NCI-H524 treated with DMSO at 0.1 percent for 48 hours (cell line): Measurements from ENCODE around the gene TAF11L5.
"Not testable (repeated sequence)": the region's sequence is repeated elsewhere in the genome, so short reads cannot be mapped to it uniquely, and the experiment has no call there.

ENCODE experiments used
- DNase-seq: peaks from one replicate; lab custom pipeline; 2025; lab: John Stamatoyannopoulos, UW

TAF11L5 gene

DNA sequence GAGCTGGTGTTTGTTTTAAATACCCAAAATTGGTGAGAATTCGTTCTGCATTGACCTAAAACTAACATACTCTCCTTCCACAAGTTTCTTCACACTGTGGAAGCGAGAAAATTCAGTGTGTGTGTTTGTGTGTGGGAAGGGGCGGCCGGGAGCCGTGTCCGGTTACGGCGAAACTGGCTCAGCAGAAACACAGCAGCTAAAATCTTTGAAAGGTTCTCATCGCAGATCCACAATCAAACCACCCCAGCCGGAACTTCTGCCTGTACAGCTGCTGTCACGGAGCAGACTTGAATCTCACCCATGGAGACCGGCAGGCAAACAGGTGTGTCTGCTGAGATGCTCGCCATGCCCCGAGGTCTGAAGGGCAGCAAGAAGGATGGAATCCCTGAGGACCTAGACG, at the start of gene TAF11L5:
Gene TAF11L5, plus strand, starts transcription at position 301 of the 400 bp plus-strand sequence.
- not testable (repeated sequence) for DNase-seq

DNA sequence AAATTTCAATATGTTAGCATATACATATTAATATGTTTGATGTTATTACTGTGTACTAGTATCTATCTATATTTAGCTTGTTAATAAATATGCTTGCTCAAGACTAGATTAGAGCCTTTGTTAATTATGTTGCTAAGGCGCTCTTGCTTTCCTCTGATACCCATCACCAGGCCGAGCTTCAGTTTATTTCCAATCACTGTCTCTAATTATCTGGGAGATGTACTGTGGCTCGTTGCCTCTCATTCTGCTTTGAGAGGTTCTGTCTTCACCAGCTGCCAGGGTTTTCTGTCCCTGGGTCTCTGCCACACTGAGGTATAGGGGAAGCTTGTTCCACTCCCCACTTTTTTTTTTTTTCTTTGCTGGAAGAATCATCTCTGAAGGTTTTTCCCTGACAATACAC, 48.0 kb upstream of the TAF11L5 start:
- DNase-seq = peak; percentile 29

DNA sequence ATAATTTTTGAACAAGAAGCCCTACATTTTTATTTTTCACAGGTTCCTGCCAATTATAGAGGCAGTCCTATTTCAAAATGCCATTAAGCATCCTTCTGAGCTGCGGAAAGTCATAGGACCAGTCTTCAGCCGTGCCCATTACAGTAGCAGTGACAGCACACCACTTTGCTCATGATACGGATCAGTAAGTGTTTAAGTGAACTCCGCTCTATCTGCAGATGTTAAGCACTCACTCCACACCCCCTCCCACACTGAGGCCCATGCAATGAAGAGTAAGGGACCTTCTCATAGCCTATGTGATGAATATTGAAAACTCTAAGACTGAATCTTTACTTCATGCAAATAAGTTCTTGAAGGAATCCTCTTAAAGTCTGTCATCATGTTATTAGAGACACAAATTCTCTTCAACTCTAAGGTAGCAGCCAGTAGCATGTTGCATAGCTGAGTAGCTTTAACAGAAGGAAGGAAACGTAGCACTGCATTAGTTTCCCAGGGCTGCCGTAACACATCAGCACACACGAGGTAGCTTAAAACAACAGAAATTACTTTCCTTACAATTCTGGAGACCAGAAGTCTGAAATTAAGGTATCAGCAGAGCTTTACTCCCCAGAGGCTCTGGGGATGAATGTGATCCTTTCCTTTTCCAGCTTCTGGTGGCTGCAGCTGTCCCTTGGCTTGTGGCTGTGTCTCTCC, 47.3 kb upstream of the TAF11L5 start:
- peak; percentile 30 for DNase-seq

DNA sequence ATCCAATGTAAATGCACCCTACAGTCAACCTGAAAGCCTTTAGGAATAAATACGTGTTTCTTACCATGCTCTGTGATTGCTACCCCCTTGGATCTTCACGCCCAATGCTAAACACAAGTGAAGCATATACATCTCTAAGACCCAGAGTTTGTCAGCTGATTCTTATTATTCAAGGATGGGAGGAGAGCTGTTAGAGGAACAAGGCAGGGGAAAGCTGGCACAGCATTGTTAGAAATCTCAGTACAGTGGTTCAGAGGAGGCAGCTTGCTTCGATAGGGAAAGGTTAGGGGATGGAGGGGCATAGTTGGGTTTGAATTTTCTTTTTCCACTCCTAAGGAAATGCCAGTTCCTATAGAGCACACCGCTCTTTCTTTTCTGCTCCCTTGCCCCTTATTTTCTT, 43.7 kb upstream of the TAF11L5 start:
- no peak for DNase-seq

DNA sequence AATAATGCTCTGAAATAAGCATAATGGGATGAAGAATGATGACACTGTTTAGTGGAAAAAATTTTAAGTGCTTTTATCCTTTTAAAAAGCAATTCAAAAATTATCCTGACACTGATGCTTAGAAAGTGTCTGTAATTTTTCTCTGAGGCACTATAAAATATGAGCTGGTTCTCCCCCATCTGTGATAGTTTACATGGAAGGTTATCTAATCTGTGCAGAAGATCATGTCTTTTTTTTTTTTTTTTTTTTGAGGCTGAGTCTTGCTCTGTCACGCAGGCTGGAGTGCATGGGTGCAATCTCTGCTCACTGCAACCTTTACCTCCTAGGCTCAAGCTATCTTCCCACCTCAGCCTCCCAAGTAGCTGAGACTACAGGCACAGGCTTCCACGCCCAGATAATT, 42.2 kb upstream of the TAF11L5 start:
- DNase-seq = no peak

DNA sequence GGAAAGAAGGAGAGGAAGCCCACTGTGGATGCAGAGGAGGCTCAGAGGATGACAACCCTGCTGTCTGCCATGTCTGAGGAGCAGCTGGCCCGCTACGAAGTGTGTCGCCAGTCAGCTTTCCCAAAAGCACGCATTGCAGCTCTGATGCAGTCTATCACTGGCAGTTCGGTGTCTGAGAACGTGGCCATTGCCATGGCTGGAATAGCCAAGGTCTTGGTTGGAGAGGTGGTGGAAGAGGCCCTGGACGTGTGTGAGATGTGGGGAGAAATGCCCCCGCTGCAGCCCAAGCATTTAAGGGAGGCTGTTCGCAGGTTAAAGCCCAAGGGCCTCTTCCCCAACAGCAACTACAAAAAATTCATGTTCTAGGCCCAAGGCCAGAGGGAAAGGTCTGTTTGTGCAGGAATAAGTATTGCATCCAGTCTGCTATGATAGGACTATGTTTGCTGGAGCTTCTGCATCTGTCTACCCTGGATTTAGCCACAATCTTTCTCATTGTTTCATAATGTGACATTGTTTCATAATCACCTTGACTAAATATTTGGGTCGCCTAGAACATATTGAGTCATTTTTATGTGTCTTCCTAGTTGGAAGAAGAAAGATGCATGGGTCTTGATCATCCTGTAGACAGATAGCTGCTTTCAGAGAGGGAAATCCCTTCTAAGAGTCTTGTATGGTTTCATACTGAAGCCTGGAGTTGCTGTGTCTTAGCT, 38.4 kb upstream of the TAF11L5 start:
- DNase-seq = not testable (repeated sequence)

DNA sequence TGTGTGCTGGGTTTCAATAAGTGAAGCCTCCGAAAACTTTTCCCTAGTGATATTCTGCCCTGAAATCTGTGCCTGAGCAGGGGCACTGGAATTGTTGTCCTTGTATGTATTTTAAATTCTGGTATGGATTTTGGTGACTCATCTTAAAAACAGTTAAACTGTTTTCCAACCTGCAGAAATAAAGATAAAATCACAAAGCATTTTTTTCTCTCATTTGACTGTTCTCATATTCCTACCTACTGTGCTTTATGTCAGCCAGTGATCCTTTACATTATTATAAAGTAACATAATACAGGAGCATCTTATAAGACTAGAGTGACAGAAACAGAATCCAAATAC, 37.9 kb upstream of the TAF11L5 start:
- DNase-seq = no peak

DNA sequence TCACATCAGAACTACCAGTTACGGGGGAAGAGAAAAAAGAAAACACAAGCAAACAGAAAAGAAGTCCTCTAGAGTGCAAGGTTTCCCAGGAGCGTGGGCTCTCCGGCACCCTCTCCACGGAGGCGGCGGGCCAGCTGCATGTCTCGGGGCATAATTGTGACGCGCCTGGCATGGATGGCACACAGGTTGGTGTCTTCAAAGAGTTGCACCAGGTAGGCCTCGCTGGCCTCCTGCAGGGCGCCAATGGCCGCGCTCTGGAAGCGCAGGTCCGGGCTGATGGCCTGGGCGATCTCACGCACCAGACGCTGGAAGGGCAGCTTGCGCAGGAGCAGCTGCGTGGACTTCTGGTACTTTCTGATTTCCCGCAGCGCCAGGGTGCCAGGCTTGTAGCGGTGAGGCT, 33.8 kb upstream of the TAF11L5 start:
- DNase-seq = not testable (repeated sequence)

DNA sequence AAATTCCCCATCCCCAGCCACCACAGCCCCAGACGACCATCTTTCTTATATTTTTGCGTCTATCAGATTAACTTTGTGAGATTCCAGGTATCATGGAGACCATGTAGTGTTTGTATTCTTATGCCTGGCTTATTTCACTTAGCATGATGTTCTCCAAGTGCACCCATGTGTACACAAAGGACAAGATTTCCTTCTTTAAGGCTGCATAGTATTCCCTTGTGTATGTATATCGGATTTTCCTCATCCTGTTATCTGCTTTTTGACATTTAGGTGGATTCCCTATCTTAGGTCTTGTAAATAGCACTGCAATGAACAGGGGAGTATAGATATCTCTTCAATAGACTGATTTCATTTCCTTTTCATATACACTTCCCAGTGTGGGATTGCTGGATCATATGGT, 32.3 kb upstream of the TAF11L5 start:
- DNase-seq = no peak

DNA sequence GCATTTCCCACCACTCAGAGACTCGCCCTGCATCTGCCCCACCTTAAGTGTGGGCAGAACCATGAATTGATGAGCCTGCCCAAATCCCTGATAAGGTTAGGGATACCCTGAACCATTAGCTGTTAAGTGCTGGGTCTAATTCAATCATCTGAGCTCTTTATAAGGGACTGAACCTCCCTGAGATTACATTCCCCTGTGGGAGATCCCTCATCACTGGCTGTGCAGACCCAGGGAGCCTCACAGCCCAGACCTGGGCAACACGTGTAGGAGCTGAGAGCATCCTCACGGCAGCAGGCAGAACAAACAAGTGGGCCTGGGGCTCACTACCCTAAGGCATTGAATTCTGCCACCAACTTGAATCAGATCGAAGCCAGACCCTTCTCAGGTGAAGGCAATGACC, 27.6 kb upstream of the TAF11L5 start:
- DNase-seq = no peak

DNA sequence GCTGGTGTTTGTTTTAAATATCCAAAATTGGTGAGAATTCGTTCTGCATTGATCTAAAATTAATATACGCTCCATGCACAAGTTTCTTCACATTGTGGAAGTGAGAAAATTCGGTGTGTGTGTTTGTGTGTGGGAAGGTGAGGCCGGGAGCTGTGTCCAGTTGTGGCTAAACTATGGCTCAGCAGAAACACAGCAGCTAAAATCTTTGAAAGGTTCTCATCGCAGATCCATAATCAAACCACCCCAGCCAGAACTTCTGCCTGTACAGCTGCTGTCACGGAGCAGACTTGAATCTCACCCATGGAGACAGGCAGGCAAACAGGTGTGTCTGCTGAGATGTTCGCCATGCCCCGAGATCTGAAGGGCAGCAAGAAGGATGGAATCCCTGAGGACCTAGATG, 27.1 kb upstream of the TAF11L5 start, which contains the start of gene TAF11L2:
Gene TAF11L2, plus strand, starts transcription at position 301 of the 400 bp plus-strand sequence.
- not testable (repeated sequence) for DNase-seq

DNA sequence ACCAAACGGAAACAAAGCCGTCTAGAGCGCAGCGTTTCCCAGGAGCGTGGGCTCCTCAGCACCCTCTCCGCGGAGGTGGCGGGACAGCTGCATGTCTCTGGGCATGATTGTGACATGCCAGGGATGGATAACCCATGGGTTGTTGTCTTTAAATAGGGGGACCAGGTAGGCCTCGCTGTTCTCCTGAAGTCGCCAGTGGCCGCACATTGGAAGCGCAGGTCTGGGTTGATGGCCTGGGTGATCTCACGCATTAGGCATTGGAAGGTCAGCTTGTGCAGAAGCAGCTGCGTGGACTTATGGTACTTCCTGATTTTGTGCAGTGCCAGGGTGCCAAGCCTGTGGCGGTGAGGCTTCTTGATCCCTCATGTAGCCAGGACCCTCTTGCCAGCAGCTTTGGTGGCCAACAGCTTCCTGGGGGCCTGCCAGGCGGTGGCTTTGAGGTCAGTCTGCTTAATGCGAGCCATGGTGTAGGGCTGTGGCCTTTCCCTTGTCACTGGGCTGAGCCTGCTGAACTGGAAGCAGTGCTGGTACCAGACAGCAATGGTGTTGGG, 13.2 kb upstream of the TAF11L5 start:
- DNase-seq = no peak

DNA sequence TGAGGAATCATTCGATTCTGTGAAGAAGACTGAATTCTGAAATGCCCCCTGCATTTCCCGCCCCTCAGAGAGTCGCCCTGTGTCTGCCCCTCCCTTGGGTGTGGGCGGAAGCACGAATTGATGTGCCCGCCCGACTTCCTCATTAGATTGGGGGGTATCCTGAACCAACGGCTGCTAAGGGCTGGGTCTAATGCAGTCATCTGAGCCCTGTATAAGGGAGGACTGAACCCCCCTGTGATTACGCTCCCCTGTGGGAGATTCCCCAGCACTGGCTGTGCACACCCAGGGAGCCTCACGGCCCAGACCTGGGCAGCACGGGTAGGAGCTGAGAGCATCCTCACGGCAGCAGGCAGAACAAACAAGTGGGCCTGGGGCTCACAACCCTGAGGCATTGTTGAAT, 7.5 kb upstream of the TAF11L5 start:
- not testable (repeated sequence) for DNase-seq

DNA sequence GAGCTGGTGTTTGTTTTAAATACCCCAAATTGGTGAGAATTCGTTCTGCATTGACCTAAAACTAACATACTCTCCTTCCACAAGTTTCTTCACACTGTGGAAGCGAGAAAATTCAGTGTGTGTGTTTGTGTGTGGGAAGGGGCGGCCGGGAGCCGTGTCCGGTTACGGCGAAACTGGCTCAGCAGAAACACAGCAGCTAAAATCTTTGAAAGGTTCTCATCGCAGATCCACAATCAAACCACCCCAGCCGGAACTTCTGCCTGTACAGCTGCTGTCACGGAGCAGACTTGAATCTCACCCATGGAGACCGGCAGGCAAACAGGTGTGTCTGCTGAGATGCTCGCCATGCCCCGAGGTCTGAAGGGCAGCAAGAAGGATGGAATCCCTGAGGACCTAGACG, 7.0 kb upstream of the TAF11L5 start, which contains the start of gene TAF11L3:
Gene TAF11L3, plus strand, starts transcription at position 301 of the 400 bp plus-strand sequence.
- not testable (repeated sequence) for DNase-seq

DNA sequence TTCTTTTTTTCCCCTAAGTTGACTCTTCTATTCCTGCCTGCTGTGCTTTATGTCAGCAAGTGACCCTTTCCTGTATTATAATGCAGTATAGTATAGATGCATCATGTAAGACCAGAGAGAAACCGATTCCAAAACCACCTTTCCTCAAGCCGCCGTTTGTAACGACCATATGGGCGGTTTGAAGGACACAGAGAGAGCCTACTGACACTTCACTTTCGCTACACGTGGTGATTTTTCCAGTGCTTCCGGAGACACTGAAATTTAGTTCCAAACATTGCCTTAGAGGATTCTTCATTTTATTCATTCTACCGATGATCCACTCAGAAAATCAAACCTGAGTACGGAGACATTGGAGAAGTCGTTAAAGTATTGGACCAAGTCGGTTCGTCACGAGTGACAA, 5.5 kb upstream of the TAF11L5 start:
- DNase-seq = not testable (repeated sequence)

DNA sequence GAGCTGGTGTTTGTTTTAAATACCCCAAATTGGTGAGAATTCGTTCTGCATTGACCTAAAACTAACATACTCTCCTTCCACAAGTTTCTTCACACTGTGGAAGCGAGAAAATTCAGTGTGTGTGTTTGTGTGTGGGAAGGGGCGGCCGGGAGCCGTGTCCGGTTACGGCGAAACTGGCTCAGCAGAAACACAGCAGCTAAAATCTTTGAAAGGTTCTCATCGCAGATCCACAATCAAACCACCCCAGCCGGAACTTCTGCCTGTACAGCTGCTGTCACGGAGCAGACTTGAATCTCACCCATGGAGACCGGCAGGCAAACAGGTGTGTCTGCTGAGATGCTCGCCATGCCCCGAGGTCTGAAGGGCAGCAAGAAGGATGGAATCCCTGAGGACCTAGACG, 3.5 kb upstream of the TAF11L5 start, which contains the start of gene TAF11L4:
Gene TAF11L4, plus strand, starts transcription at position 301 of the 400 bp plus-strand sequence.
- not testable (repeated sequence) for DNase-seq

DNA sequence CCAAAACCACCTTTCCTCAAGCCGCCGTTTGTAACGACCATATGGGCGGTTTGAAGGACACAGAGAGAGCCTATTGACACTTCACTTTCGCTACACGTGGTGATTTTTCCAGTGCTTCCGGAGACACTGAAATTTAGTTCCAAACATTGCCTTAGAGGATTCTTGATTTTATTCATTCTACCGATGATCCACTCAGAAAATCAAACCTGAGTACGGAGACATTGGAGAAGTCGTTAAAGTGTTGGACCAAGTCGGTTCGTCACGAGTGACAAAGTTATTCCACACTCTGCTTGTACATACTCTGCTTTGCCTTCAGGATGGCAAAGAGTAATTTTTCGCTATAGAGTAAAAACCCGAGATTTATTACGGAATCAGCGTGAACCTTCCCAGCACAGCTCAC, 1.5 kb downstream of the TAF11L5 start:
- not testable (repeated sequence) for DNase-seq

DNA sequence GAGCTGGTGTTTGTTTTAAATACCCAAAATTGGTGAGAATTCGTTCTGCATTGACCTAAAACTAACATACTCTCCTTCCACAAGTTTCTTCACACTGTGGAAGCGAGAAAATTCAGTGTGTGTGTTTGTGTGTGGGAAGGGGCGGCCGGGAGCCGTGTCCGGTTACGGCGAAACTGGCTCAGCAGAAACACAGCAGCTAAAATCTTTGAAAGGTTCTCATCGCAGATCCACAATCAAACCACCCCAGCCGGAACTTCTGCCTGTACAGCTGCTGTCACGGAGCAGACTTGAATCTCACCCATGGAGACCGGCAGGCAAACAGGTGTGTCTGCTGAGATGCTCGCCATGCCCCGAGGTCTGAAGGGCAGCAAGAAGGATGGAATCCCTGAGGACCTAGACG, 3.3 kb downstream of the TAF11L5 start, which contains the start of gene TAF11L6:
Gene TAF11L6, plus strand, starts transcription at position 301 of the 400 bp plus-strand sequence.
- DNase-seq = not testable (repeated sequence)
